Fibroblast of mammary gland (primary cell): ENCODE results near the gene FBLN1.

ENCODE experiments used
- DNase-seq: peaks from one replicate; pipeline ENCODE4 v3.0.0-alpha.2; 2010; ENCODE audit warnings: low read depth
- H3K4me3 ChIP-seq: 2 replicates; pipeline ENCODE4 v1.5.1; 2011; ENCODE audit warnings: low read depth, mild to moderate bottlenecking, low read length, moderate library complexity; ENCODE audit not compliant: control insufficient read depth
- TF ChIP-seq, protein P1 (sequence below): conservative IDR thresholded peaks from 2 replicates; pipeline ENCODE4 v1.5.1; 2011; ENCODE audit warnings: low read depth, low read length, inconsistent platforms; ENCODE audit not compliant: control insufficient read depth, insufficient read depth

FBLN1 gene

DNA sequence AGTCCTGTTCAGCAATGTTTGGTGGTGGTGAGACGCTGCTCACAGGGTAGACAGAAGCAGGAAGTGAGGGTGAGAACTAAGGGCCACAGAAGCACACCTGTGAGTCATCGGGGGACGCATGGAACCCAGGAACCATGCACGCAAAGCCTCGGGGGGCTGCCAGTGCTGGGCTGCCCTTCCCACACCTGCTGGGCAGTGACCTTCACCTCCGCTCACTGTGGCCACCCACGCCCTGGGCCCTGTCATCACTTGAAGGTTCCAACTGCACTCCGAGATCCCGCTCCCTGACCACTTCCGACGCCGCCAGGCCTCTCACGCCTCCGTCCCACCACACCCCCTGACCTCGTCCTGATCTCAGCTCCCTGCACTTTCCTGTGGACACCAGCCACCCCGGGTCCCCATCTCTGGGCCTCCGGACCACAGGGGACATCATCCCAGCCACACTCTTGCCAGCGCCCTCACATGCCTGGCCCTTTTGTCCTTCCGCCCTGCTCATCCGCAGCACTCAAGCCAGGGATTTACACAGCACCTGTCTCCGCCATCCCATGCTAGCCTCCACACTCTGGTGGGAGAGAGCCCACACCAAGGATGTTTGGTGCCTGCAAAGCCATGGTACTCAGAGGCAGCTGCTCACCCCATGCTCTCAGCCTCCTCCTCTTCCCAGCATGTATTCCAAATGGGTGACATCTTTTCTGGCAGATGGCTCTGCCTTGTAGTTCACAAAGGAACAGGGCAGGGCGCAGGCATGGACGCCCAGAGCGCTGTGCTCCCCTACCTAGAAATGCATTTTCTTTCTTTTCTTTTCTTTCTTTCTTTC, 145.8 kb downstream of the FBLN1 start:
- DNase-seq: no peak
- TF ChIP-seq, protein P1, sequence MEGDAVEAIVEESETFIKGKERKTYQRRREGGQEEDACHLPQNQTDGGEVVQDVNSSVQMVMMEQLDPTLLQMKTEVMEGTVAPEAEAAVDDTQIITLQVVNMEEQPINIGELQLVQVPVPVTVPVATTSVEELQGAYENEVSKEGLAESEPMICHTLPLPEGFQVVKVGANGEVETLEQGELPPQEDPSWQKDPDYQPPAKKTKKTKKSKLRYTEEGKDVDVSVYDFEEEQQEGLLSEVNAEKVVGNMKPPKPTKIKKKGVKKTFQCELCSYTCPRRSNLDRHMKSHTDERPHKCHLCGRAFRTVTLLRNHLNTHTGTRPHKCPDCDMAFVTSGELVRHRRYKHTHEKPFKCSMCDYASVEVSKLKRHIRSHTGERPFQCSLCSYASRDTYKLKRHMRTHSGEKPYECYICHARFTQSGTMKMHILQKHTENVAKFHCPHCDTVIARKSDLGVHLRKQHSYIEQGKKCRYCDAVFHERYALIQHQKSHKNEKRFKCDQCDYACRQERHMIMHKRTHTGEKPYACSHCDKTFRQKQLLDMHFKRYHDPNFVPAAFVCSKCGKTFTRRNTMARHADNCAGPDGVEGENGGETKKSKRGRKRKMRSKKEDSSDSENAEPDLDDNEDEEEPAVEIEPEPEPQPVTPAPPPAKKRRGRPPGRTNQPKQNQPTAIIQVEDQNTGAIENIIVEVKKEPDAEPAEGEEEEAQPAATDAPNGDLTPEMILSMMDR: no peak
- no peak overlapping the region for H3K4me3 ChIP-seq

DNA sequence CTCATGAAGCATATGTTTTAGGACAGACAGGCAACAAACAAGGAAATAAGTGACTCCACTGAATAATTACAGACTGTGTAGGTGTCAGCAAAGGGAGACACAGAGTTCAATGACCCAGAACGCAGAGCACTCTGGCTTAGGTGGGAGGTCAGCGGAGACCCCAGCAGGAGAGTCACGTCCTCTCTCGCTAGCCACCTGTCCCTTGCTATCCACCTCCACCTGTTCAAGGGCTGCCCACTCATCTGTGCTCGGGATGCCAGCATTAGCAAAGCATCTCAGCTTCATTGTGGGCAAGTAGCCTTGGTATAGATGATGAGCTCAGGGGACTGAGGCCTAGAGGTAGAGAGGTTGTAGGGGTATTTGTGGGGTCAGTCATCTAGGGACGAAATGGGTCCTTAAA, 147.1 kb downstream of the FBLN1 start:
- no peak for DNase-seq
- TF ChIP-seq, protein P1: no peak
- no peak overlapping the region for H3K4me3 ChIP-seq

DNA sequence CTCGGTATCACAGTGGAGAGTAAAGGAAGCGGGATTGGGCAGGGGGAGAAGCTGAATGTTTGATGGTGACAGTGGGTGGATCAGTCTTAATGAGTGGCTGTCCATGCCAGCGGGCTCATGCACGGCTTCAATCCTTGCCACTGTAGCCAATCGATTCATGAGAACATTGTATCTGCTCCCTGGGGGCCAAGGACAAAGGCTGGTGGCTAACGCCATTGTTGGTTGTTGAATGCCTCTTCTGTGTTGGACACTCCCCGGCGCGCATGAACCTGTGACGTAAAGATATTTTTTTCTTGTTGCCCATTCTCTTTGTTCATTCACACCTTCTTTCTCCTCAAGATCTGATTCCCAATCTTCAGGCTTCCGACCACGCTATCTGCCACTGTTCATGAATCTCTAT, 148.0 kb downstream of the FBLN1 start:
- no peak overlapping the region for H3K4me3 ChIP-seq
- TF ChIP-seq, protein P1: no peak
- DNase-seq: no peak
